ENCODE measurements around the gene SMIM28. TPM values are rescaled to one million over a fixed set of nuclear protein-coding genes. Genes with fewer than 3 reads are reported as not detected.
"Not testable (repeated sequence)": the region's sequence is repeated elsewhere in the genome, so short reads cannot be mapped to it uniquely, and the experiment has no call there.

SMIM28 gene
- total RNA-seq, 5 donors from 2014 or later (not counting 1 experiment from before 2014, with no cell fraction given), result not detected

GRCh38 chr6:138346302-138347195 lies 31.2 kb upstream of the SMIM28 start:
- H3K27ac ChIP-seq (ENCODE audit: low read length), result no peak overlapping the region
- ChIA-PET POLR2A (no interaction called here), CTCF (interaction anchor here in 1 of 2 donors (0.6 kb wide), 1 partner anchor 119 kb away, joined by 3 read pairs; no protein-coding TSS in a partner anchor)
- ATAC-seq (replicated peaks in 1 of 4) (no peak), DNase-seq (no peak)
- H3K9me3 ChIP-seq, result no peaks in the 10 kb centered on the region
- no peak overlapping the region for H3K27ac Mint-ChIP-seq
- H3K27me3 ChIP-seq (replicated peaks in 1 of 2; ENCODE audit: control insufficient read depth in 2 of 2, extremely low read depth in 1 of 2, insufficient read depth in 2 of 2, low read length in 1 of 2), result peaks cover 0 to 6% of the 10 kb centered on the region in 2 experiments
- H3K9me3 Mint-ChIP-seq, result no peaks in the 10 kb centered on the region
- no peaks in the 10 kb centered on the region for H3K36me3 ChIP-seq (ENCODE audit: control insufficient read depth in 2 of 2, extremely low read depth in 1 of 2, insufficient read depth in 1 of 2, low read length in 1 of 2)
- H3K4me3 Mint-ChIP-seq, result no peak overlapping the region
- no peak overlapping the region for H3K4me3 ChIP-seq (ENCODE audit: control insufficient read depth in 1 of 2, extremely low read depth in 1 of 2, low read length in 1 of 2)
- peaks cover 12 to 23% of the 10 kb centered on the region in 2 donors for H3K27me3 Mint-ChIP-seq
- H3K36me3 Mint-ChIP-seq, result no peaks in the 10 kb centered on the region
- no CpG with 5 or more reads among the region's 2 CpGs for WGBS (ENCODE audit: insufficient coverage)
- no peaks in the 10 kb centered on the region for H3K4me1 ChIP-seq (ENCODE audit: control insufficient read depth in 1 of 2, extremely low read depth in 1 of 2, insufficient read depth in 2 of 2, low read length in 2 of 2)
- H3K4me1 Mint-ChIP-seq, result no peaks in the 10 kb centered on the region

GRCh38 chr6:138347864-138348263 lies 29.8 kb upstream of the SMIM28 start:
- 100% methylated on average over 1 of the region's 2 CpGs for WGBS (ENCODE audit: insufficient coverage)
- ChIA-PET POLR2A (no interaction called here), CTCF (no interaction called here)
- Mint-ChIP-seq H3K27me3 (peaks cover 13 to 15% of the 10 kb centered on the region in 2 donors), H3K9me3 (no peaks in the 10 kb centered on the region), H3K27ac (no peak overlapping the region), H3K4me1 (no peaks in the 10 kb centered on the region), H3K4me3 (no peak overlapping the region), H3K36me3 (no peaks in the 10 kb centered on the region)
- DNase-seq (no peak), ATAC-seq (replicated peaks in 1 of 4) (no peak)
- Histone ChIP-seq H3K36me3 (ENCODE audit: control insufficient read depth in 2 of 2, extremely low read depth in 1 of 2, insufficient read depth in 1 of 2, low read length in 1 of 2) (no peaks in the 10 kb centered on the region), H3K4me3 (ENCODE audit: control insufficient read depth in 1 of 2, extremely low read depth in 1 of 2, low read length in 1 of 2) (no peak overlapping the region), H3K9me3 (no peaks in the 10 kb centered on the region), H3K27ac (ENCODE audit: low read length) (no peak overlapping the region), H3K4me1 (ENCODE audit: control insufficient read depth in 1 of 2, extremely low read depth in 1 of 2, insufficient read depth in 2 of 2, low read length in 2 of 2) (no peaks in the 10 kb centered on the region), H3K27me3 (replicated peaks in 1 of 2; ENCODE audit: control insufficient read depth in 2 of 2, extremely low read depth in 1 of 2, insufficient read depth in 2 of 2, low read length in 1 of 2) (peaks cover 0 to 6% of the 10 kb centered on the region in 2 experiments)

- no peak overlapping the region for H3K4me3 ChIP-seq (ENCODE audit: control insufficient read depth in 1 of 2, extremely low read depth in 1 of 2, low read length in 1 of 2)
- H3K27ac ChIP-seq (ENCODE audit: low read length), result no peak overlapping the region
- peaks cover 16 to 19% of the 10 kb centered on the region in 2 donors for H3K27me3 Mint-ChIP-seq
- H3K9me3 ChIP-seq, result no peaks in the 10 kb centered on the region
- POLR2A ChIA-PET, result interaction anchor here in 1 of 2 donors (0.7 kb wide), 1 partner anchor 663 kb away, joined by 6 read pairs; no protein-coding TSS in a partner anchor
- no peaks in the 10 kb centered on the region for H3K4me1 ChIP-seq (ENCODE audit: control insufficient read depth in 1 of 2, extremely low read depth in 1 of 2, insufficient read depth in 2 of 2, low read length in 2 of 2)
- DNase-seq, result no peak
- CTCF ChIA-PET, result interaction anchor here (0.6 to 0.7 kb wide), 2 partner anchors 11 to 35 kb away, joined by 4 read pairs; no protein-coding TSS in a partner anchor
- H3K4me3 Mint-ChIP-seq, result no peak overlapping the region
- whole genome bisulfite sequencing (ENCODE audit: insufficient coverage), result no CpG with 5 or more reads among the region's 3 CpGs
- peaks cover 0 to 6% of the 10 kb centered on the region in 2 experiments for H3K27me3 ChIP-seq (replicated peaks in 1 of 2; ENCODE audit: control insufficient read depth in 2 of 2, extremely low read depth in 1 of 2, insufficient read depth in 2 of 2, low read length in 1 of 2)
- H3K27ac Mint-ChIP-seq, result no peak overlapping the region
- no peaks in the 10 kb centered on the region for H3K9me3 Mint-ChIP-seq
- no peaks in the 10 kb centered on the region for H3K4me1 Mint-ChIP-seq
- no peaks in the 10 kb centered on the region for H3K36me3 ChIP-seq (ENCODE audit: control insufficient read depth in 2 of 2, extremely low read depth in 1 of 2, insufficient read depth in 1 of 2, low read length in 1 of 2)
- no peak for ATAC-seq (replicated peaks in 1 of 4)
- H3K36me3 Mint-ChIP-seq, result no peaks in the 10 kb centered on the region
Observed at GRCh38 chr6:138349891-138350290, 27.8 kb upstream of the SMIM28 start.

- ATAC-seq (replicated peaks in 1 of 4), result no peak
- H3K4me3 ChIP-seq (ENCODE audit: control insufficient read depth in 1 of 2, extremely low read depth in 1 of 2, low read length in 1 of 2), result no peak overlapping the region
- peaks cover 19 to 26% of the 10 kb centered on the region in 2 donors for H3K27me3 Mint-ChIP-seq
- H3K4me1 Mint-ChIP-seq, result no peaks in the 10 kb centered on the region
- no CpG with 5 or more reads among the region's 1 CpG for whole genome bisulfite sequencing (ENCODE audit: insufficient coverage)
- no peak for DNase-seq
- POLR2A ChIA-PET, result no interaction called here
- no peaks in the 10 kb centered on the region for H3K36me3 Mint-ChIP-seq
- no peaks in the 10 kb centered on the region for H3K4me1 ChIP-seq (ENCODE audit: control insufficient read depth in 1 of 2, extremely low read depth in 1 of 2, insufficient read depth in 2 of 2, low read length in 2 of 2)
- H3K4me3 Mint-ChIP-seq, result no peak overlapping the region
- H3K27ac Mint-ChIP-seq, result no peak overlapping the region
- H3K9me3 Mint-ChIP-seq, result peaks cover 0 to 3% (median 0%) of the 10 kb centered on the region in 3 donors
- H3K36me3 ChIP-seq (ENCODE audit: control insufficient read depth in 2 of 2, extremely low read depth in 1 of 2, insufficient read depth in 1 of 2, low read length in 1 of 2), result no peaks in the 10 kb centered on the region
- no peak overlapping the region for H3K27ac ChIP-seq (ENCODE audit: low read length)
- H3K9me3 ChIP-seq, result no peaks in the 10 kb centered on the region
- CTCF ChIA-PET, result interaction anchor here in 1 of 2 donors (0.9 kb wide), 1 partner anchor 70 kb away, joined by 3 read pairs; no protein-coding TSS in a partner anchor
- peaks cover 0 to 4% of the 10 kb centered on the region in 2 experiments for H3K27me3 ChIP-seq (replicated peaks in 1 of 2; ENCODE audit: control insufficient read depth in 2 of 2, extremely low read depth in 1 of 2, insufficient read depth in 2 of 2, low read length in 1 of 2)
Observed at GRCh38 chr6:138357928-138358327, 19.8 kb upstream of the SMIM28 start.

- H3K36me3 ChIP-seq (ENCODE audit: control insufficient read depth in 2 of 2, extremely low read depth in 1 of 2, insufficient read depth in 1 of 2, low read length in 1 of 2); POLR2A ChIA-PET; H3K27ac Mint-ChIP-seq; H3K4me1 Mint-ChIP-seq; H3K4me3 ChIP-seq (ENCODE audit: control insufficient read depth in 1 of 2, extremely low read depth in 1 of 2, low read length in 1 of 2); H3K27ac ChIP-seq (ENCODE audit: low read length); H3K4me3 Mint-ChIP-seq; CTCF ChIA-PET; H3K27me3 ChIP-seq (replicated peaks in 1 of 2; ENCODE audit: control insufficient read depth in 2 of 2, extremely low read depth in 1 of 2, insufficient read depth in 2 of 2, low read length in 1 of 2); H3K36me3 Mint-ChIP-seq; ATAC-seq (replicated peaks in 1 of 4); DNase-seq; H3K9me3 Mint-ChIP-seq; H3K4me1 ChIP-seq (ENCODE audit: control insufficient read depth in 1 of 2, extremely low read depth in 1 of 2, insufficient read depth in 2 of 2, low read length in 2 of 2); H3K9me3 ChIP-seq: not testable (repeated sequence)
- peaks cover 26 to 31% of the 10 kb centered on the region in 2 donors for H3K27me3 Mint-ChIP-seq
- no CpG with 5 or more reads among the region's 8 CpGs for WGBS (ENCODE audit: insufficient coverage)
Observed at GRCh38 chr6:138368684-138369083, 9.0 kb upstream of the SMIM28 start.

- H3K9me3 ChIP-seq, result no peaks in the 10 kb centered on the region
- Mint-ChIP-seq H3K36me3 (no peaks in the 10 kb centered on the region), H3K9me3 (peaks cover 0 to 4% (median 0%) of the 10 kb centered on the region in 3 donors), H3K4me3 (no peak overlapping the region), H3K27me3 (peaks cover 8 to 24% of the 10 kb centered on the region in 2 donors), H3K4me1 (peaks cover 0 to 2% (median 0%) of the 10 kb centered on the region in 3 donors), H3K27ac (no peak overlapping the region)
- no peaks in the 10 kb centered on the region for H3K4me1 ChIP-seq (ENCODE audit: control insufficient read depth in 1 of 2, extremely low read depth in 1 of 2, insufficient read depth in 2 of 2, low read length in 2 of 2)
- no peak overlapping the region for H3K27ac ChIP-seq (ENCODE audit: low read length)
- CTCF ChIA-PET, result no interaction called here
- no peak overlapping the region for H3K4me3 ChIP-seq (ENCODE audit: control insufficient read depth in 1 of 2, extremely low read depth in 1 of 2, low read length in 1 of 2)
- ATAC-seq (replicated peaks in 1 of 4) (no peak), DNase-seq (no peak)
- no peaks in the 10 kb centered on the region for H3K27me3 ChIP-seq (replicated peaks in 1 of 2; ENCODE audit: control insufficient read depth in 2 of 2, extremely low read depth in 1 of 2, insufficient read depth in 2 of 2, low read length in 1 of 2)
- H3K36me3 ChIP-seq (ENCODE audit: control insufficient read depth in 2 of 2, extremely low read depth in 1 of 2, insufficient read depth in 1 of 2, low read length in 1 of 2), result no peaks in the 10 kb centered on the region
- POLR2A ChIA-PET, result no interaction called here
- 74% methylated on average over 5 of the region's 9 CpGs for WGBS (ENCODE audit: insufficient coverage)
Observed at GRCh38 chr6:138370631-138371451, 6.9 kb upstream of the SMIM28 start.

All from T-cell (primary cell).